Neural cell (in vitro differentiated cells): ENCODE measurements around the gene BTNL2. TPM values are rescaled to one million over a fixed set of nuclear protein-coding genes. Genes with fewer than 3 reads are reported as not detected.

Experiments
- H2AFZ ChIP-seq: fragments of 200-600, 300-800 bp; sonication (generic), shearing (Covaris generic); 2 replicates; pipeline ENCODE4 v1.6.0; 2014; ENCODE audit warnings: low read depth, mild to moderate bottlenecking, antibody characterized with exemption, low read length, moderate library complexity
- H3F3A ChIP-seq: fragments of 200-600 bp; shearing (Covaris generic); 2 replicates; pipeline ENCODE4 v1.6.1; 2016; ENCODE audit warnings: mild to moderate bottlenecking, moderate library complexity, mixed read lengths, antibody characterized with exemption, low read length; ENCODE audit not compliant: insufficient read depth, poor library complexity, severe bottlenecking
- H3K27ac ChIP-seq: fragments of 200-600, 300-800 bp; sonication (generic), shearing (Covaris generic); 2 replicates; pipeline ENCODE4 v1.5.1; 2014; ENCODE audit warnings: mild to moderate bottlenecking, low read length, moderate library complexity
- H3K27me3 ChIP-seq: fragments of 300-800, 200-600 bp; sonication (generic), shearing (Covaris generic); 2 replicates; pipeline ENCODE4 v1.6.0; 2014; ENCODE audit warnings: mild to moderate bottlenecking, low read depth, low read length, moderate library complexity; ENCODE audit not compliant: insufficient read depth
- H3K36me3 ChIP-seq: fragments of 300-800, 200-600 bp; sonication (generic), shearing (Covaris generic); 2 replicates; pipeline ENCODE4 v1.5.1; 2014; ENCODE audit warnings: mild to moderate bottlenecking, antibody characterized with exemption, low read length, moderate library complexity; ENCODE audit not compliant: insufficient read depth
- H3K4me2 ChIP-seq: fragments of 300-800, 200-600 bp; sonication (generic), shearing (Covaris generic); 2 replicates; pipeline ENCODE4 v1.6.0; 2014; ENCODE audit warnings: mild to moderate bottlenecking, low read length
- H3K4me3 ChIP-seq: fragments of 300-800, 200-600 bp; sonication (generic), shearing (Covaris generic); 2 replicates; pipeline ENCODE4 v1.5.1; 2014; ENCODE audit warnings: mild to moderate bottlenecking, low read length, moderate library complexity
- H3K79me2 ChIP-seq: fragments of 200-600 bp; shearing (Covaris generic); replicated peaks from 2 replicates; pipeline ENCODE4 v1.6.0; 2014; ENCODE audit warnings: mild to moderate bottlenecking, low read length, moderate library complexity; ENCODE audit not compliant: insufficient read depth
- H3K9ac ChIP-seq: fragments of 300-800, 200-600 bp; sonication (generic), shearing (Covaris generic); 2 replicates; pipeline ENCODE4 v1.6.1; 2016; ENCODE audit warnings: mild to moderate bottlenecking, low read length, mixed read lengths
- H3K9me2 ChIP-seq: fragments of 200-600 bp; shearing (Covaris generic); 2 replicates; pipeline ENCODE4 v1.6.1; 2016; ENCODE audit warnings: mild to moderate bottlenecking, low read length, mixed read lengths; ENCODE audit not compliant: insufficient read depth
- H3K9me3 ChIP-seq: fragments of 200-600, 300-800 bp; sonication (generic), shearing (Covaris generic); 2 replicates; pipeline ENCODE4 v1.6.1; 2016; ENCODE audit warnings: mild to moderate bottlenecking, mixed run types, low read length, moderate library complexity, mixed read lengths
- H4K20me1 ChIP-seq: fragments of 200-600 bp; shearing (Covaris generic); 2 replicates; pipeline ENCODE4 v1.6.1; 2016; ENCODE audit warnings: mild to moderate bottlenecking, mixed run types; ENCODE audit not compliant: insufficient read depth
- EP300 ChIP-seq: fragments of 450-650 bp; conservative IDR thresholded peaks from 2 replicates; pipeline ENCODE4 v1.6.1; 2014; ENCODE audit warnings: antibody characterized with exemption, mild to moderate bottlenecking, moderate library complexity; ENCODE audit not compliant: poor library complexity, severe bottlenecking
- EZH2 ChIP-seq: fragments of 200-600, 300-800 bp; shearing (Covaris generic), sonication (generic); IDR thresholded peaks from 2 replicates; pipeline ENCODE4 v1.6.1; 2014; ENCODE audit warnings: antibody characterized with exemption, low read length, borderline replicate concordance, mild to moderate bottlenecking; ENCODE audit not compliant: insufficient read depth, poor library complexity, severe bottlenecking
- MXI1 ChIP-seq: fragments of 450-650 bp; conservative IDR thresholded peaks from 2 replicates; pipeline ENCODE4 v1.6.1; 2014; ENCODE audit warnings: antibody characterized with exemption, mild to moderate bottlenecking; ENCODE audit not compliant: poor library complexity, severe bottlenecking
- POLR2AphosphoS5 ChIP-seq: IDR thresholded peaks from 2 replicates; pipeline ENCODE4 v1.6.1; 2012
- RAD21 ChIP-seq: fragments of 450-650 bp; conservative IDR thresholded peaks from 2 replicates; pipeline ENCODE4 v1.6.1; 2014; ENCODE audit warnings: antibody characterized with exemption, mild to moderate bottlenecking, moderate library complexity
- SMC3 ChIP-seq: fragments of 450-650 bp; conservative IDR thresholded peaks from 2 replicates; pipeline ENCODE4 v1.6.1; 2014; ENCODE audit warnings: antibody characterized with exemption, mild to moderate bottlenecking, moderate library complexity; ENCODE audit not compliant: poor library complexity
- TAF1 ChIP-seq: IDR thresholded peaks from 2 replicates; pipeline ENCODE4 v1.6.1; 2012; ENCODE audit warnings: low read depth
- polyA plus RNA-seq: library from polyadenylated mRNA; depleted of rRNA; stranded (reverse); fragments of >200 nt; gene quantifications from 2 replicates; pipeline ENCODE4 v1.2.3, GENCODE V29; 2014
- TF ChIP-seq, protein P1 (sequence below): IDR thresholded peaks from 2 replicates; pipeline ENCODE4 v1.6.1; 2012; ENCODE audit warnings: borderline replicate concordance
- TF ChIP-seq, protein P2 (sequence below): fragments of 450-650 bp; IDR thresholded peaks from 2 replicates; pipeline ENCODE4 v1.5.1; 2014; ENCODE audit warnings: antibody characterized with exemption, mild to moderate bottlenecking, moderate library complexity; ENCODE audit not compliant: poor library complexity, severe bottlenecking

BTNL2 gene
- polyA plus RNA-seq, 1 donor from 2014 or later: not detected

DNA sequence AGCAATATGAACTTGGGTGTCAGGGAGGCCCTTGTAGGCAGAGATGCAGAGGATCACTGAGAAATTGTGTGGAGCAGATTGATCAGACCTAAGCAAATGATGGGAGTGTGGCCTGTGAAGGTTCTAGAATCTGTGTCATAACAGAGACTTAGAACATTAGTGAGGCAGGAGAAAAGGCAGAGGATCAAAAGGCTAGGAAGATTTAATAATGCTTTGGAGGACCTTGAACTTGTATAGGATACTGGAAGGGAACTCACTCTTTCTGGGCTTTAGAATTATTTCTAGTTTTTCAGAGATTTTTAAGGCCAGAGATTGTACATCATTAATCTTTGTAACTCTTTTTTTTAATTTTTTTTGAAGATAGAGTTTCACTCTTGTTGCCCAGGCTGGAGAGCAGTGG lies 35.2 kb downstream of the BTNL2 start, which contains the start of gene TSBP1:
Gene TSBP1, minus strand, starts transcription at position 101 of the 400 bp plus-strand sequence. CDS start 197 bp downstream, outside the sequence.
- no peaks in the 10 kb centered on the region for H3K27me3 ChIP-seq
- no peaks in the 10 kb centered on the region for H3K79me2 ChIP-seq
- no peak within 1 kb of the TSS for H3K27ac ChIP-seq
- TF ChIP-seq, protein P1, sequence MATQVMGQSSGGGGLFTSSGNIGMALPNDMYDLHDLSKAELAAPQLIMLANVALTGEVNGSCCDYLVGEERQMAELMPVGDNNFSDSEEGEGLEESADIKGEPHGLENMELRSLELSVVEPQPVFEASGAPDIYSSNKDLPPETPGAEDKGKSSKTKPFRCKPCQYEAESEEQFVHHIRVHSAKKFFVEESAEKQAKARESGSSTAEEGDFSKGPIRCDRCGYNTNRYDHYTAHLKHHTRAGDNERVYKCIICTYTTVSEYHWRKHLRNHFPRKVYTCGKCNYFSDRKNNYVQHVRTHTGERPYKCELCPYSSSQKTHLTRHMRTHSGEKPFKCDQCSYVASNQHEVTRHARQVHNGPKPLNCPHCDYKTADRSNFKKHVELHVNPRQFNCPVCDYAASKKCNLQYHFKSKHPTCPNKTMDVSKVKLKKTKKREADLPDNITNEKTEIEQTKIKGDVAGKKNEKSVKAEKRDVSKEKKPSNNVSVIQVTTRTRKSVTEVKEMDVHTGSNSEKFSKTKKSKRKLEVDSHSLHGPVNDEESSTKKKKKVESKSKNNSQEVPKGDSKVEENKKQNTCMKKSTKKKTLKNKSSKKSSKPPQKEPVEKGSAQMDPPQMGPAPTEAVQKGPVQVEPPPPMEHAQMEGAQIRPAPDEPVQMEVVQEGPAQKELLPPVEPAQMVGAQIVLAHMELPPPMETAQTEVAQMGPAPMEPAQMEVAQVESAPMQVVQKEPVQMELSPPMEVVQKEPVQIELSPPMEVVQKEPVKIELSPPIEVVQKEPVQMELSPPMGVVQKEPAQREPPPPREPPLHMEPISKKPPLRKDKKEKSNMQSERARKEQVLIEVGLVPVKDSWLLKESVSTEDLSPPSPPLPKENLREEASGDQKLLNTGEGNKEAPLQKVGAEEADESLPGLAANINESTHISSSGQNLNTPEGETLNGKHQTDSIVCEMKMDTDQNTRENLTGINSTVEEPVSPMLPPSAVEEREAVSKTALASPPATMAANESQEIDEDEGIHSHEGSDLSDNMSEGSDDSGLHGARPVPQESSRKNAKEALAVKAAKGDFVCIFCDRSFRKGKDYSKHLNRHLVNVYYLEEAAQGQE: no peak
- no peak for TF ChIP-seq TAF1
- no peak for TF ChIP-seq MXI1
- TF ChIP-seq SMC3: no peak
- TF ChIP-seq EP300: no peak
- TF ChIP-seq, protein P2, sequence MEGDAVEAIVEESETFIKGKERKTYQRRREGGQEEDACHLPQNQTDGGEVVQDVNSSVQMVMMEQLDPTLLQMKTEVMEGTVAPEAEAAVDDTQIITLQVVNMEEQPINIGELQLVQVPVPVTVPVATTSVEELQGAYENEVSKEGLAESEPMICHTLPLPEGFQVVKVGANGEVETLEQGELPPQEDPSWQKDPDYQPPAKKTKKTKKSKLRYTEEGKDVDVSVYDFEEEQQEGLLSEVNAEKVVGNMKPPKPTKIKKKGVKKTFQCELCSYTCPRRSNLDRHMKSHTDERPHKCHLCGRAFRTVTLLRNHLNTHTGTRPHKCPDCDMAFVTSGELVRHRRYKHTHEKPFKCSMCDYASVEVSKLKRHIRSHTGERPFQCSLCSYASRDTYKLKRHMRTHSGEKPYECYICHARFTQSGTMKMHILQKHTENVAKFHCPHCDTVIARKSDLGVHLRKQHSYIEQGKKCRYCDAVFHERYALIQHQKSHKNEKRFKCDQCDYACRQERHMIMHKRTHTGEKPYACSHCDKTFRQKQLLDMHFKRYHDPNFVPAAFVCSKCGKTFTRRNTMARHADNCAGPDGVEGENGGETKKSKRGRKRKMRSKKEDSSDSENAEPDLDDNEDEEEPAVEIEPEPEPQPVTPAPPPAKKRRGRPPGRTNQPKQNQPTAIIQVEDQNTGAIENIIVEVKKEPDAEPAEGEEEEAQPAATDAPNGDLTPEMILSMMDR: no peak
- no peak for TF ChIP-seq EZH2
- no peak for TF ChIP-seq POLR2AphosphoS5
- no peaks in the 10 kb centered on the region for H3F3A ChIP-seq
- no peaks in the 10 kb centered on the region for H4K20me1 ChIP-seq
- no peak within 1 kb of the TSS for H2AFZ ChIP-seq
- no peak within 1 kb of the TSS for H3K4me3 ChIP-seq
- no peaks in the 10 kb centered on the region for H3K9me2 ChIP-seq
- no peak within 1 kb of the TSS for H3K9ac ChIP-seq
- no peaks in the 10 kb centered on the region for H3K36me3 ChIP-seq
- no peak within 1 kb of the TSS for H3K4me2 ChIP-seq
- no peaks in the 10 kb centered on the region for H3K9me3 ChIP-seq

DNA sequence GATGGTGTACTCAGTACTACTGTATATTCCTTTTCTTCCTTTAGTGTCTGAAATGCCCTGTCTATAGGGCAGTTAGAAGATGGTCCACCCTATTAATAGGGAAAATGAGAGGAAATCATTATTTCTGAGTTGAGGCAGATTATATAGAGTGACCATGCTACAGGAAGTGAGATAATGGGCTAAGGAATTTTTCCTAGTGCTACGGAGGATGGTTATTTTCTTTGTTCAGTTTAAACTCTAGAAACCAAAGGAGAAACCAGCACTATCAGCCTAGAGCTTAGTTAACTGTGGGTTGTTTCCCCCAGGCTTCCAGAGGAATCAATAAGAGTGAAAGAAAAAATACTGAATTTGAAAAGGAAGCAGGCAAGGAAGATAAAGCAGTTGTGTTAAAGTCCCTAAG lies 35.8 kb downstream of the BTNL2 start:
- Histone ChIP-seq H3K36me3 (no peaks in the 10 kb centered on the region), H3K9me3 (no peaks in the 10 kb centered on the region), H3K9ac (no peak overlapping the region), H3K27ac (no peak overlapping the region), H3K4me3 (no peak overlapping the region), H4K20me1 (no peaks in the 10 kb centered on the region), H2AFZ (no peak overlapping the region), H3K4me2 (no peak overlapping the region), H3K27me3 (no peaks in the 10 kb centered on the region), H3K79me2 (no peaks in the 10 kb centered on the region), H3F3A (no peaks in the 10 kb centered on the region), H3K9me2 (no peaks in the 10 kb centered on the region)
- TF ChIP-seq EZH2 (no peak), EP300 (no peak), MXI1 (no peak), SMC3 (no peak), RAD21 (no peak), TAF1 (no peak), POLR2AphosphoS5 (no peak)
- TF ChIP-seq, protein P1: no peak
- TF ChIP-seq, protein P2: no peak
